ENCODE results near the gene EXOC2. TPM values are rescaled to one million over a fixed set of nuclear protein-coding genes. Genes with fewer than 3 reads are reported as not detected.

Gene EXOC2
- total and polyA plus RNA-seq, 7 donors, result 5.4 to 23.2 (median 15.3) TPM

DNA sequence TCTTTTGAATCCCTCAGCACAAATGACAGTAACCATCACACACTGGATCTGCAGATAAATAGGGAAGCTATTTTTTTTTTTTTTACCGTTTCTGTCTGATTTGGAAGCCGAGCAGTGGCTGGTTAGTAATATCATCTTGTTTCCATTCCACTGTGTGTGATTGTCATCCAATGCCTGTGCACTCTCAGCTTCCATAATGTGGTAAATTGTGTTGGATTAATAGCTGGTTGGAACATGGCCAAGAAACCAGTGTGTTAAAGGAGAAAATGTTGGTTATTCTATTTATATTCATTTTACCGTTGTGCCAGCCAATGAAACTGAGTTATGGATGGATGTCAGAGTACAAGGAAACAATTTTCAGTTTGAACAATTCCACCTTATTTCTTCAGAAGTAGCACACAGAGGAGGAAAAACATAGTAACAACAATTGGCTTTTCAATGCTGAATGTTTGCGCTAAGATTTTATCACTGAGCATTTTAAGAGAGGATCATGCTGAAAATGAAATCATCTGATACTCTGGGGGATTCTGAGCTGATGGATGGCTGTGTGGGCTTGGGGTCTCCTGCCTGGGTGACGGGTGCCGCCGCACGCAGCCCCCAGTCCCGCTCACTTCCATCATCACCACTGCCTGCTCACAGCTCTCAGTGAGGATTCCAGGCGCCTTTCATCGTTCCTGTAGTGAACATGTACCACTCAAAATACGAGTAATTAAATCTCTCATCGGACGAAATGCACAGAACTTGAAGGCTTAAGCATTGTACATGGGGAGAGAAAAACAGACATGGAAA, 40.7 kb upstream of the EXOC2 start:
- WGBS, 2 donors, result 82 to 84% methylated on average over 14 of the region's 14 CpGs

DNA sequence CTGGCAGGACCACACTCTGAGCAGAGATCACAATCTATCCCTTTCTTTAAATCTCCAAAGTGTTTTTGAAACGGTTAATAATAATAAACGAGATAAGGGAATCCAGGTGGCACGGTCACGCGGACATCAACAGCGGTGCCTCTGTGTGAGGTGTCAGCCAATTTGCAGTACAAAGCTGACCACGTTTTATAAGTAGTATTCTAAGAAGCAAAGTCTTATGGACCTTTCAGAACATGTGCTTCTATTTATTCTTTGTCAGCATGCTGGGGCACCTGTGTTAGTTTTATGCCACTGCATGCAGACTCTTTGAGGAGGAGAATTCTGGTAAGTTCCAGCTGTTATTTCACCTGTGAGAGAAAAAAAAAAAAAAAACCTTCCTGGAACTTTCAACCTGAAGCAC, 39.0 kb upstream of the EXOC2 start:
- no peaks in the 10 kb centered on the region for H3K4me1 ChIP-seq
- H3K36me3 ChIP-seq, result no peaks in the 10 kb centered on the region
- 53 to 73% methylated on average over 7 of the region's 7 CpGs for WGBS, 2 donors
- intact Hi-C loops (cut with DNase I), result no loop called here
- H3K9me3 ChIP-seq, result no peaks in the 10 kb centered on the region
- H3K4me3 ChIP-seq, result no peak overlapping the region
- H3K27me3 ChIP-seq, result peaks cover 0 to 6% (median 0%) of the 10 kb centered on the region in 3 donors
- TF ChIP-seq CTCF (IDR thresholded peaks at IDR 0.05) (no peak), POLR2AphosphoS5 (IDR thresholded peaks at IDR 0.05) (no peak), POLR2A (IDR thresholded peaks at IDR 0.05) (no peak), EP300 (IDR thresholded peaks at IDR 0.05) (no peak)
- no peak for DNase-seq
- no peak overlapping the region for H3K27ac ChIP-seq

More for the DNA sequence above, 40.7 kb upstream of the EXOC2 start:
- H3K4me3 ChIP-seq, result no peak overlapping the region
- TF ChIP-seq POLR2A (IDR thresholded peaks at IDR 0.05) (no peak), CTCF (IDR thresholded peaks at IDR 0.05) (no peak), EP300 (IDR thresholded peaks at IDR 0.05) (no peak), POLR2AphosphoS5 (IDR thresholded peaks at IDR 0.05) (no peak)
- no peak overlapping the region for H3K27ac ChIP-seq
- no peak for DNase-seq
- no peaks in the 10 kb centered on the region for H3K36me3 ChIP-seq
- H3K4me1 ChIP-seq, result no peaks in the 10 kb centered on the region
- intact Hi-C loops (cut with DNase I), result no loop called here
- H3K27me3 ChIP-seq, result peaks cover 0 to 2% (median 0%) of the 10 kb centered on the region in 3 donors
- no peaks in the 10 kb centered on the region for H3K9me3 ChIP-seq

DNA sequence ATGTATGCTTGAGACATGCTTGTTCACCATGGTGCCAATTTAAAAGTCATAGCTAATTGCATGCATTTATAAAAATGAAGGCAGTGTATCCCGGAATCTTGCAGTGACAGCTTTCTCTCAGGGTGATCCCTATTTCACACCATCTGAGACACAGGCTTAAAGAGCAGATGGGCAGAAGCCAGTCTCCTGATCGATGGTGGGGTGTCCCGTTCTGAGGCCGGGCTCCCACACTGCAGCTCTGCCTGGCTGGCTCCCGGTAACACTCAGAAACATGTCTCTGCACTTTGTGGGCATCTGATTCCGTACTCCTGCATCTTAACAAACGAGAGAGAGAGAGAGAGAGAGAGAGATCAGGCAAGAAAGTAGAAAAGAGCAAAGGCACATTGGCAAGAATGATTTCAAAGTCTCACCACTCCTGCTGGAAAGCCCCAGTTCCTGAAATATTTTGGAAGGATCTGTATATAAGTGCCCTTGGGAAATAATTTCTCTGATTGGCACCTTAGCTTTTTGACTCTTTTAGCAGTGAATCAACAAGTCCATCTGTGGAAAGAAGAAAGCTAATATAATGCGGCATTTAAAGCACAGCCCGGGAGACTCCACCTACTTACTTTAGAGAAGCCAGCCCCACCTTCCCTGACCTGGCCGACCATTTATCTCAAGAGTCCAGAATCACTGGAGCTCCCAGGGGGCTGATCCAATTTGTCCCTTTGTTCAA, 36.8 kb upstream of the EXOC2 start:
- no peak overlapping the region for H3K4me3 ChIP-seq
- H3K27me3 ChIP-seq, result peaks cover 0 to 6% (median 0%) of the 10 kb centered on the region in 3 donors
- H3K27ac ChIP-seq, result no peak overlapping the region
- WGBS, 2 donors, result 80 to 84% methylated on average over 10 of the region's 10 CpGs
- intact Hi-C loops (cut with DNase I), result no loop called here
- no peaks in the 10 kb centered on the region for H3K4me1 ChIP-seq
- no peaks in the 10 kb centered on the region for H3K9me3 ChIP-seq
- TF ChIP-seq CTCF (IDR thresholded peaks at IDR 0.05) (no peak), POLR2AphosphoS5 (IDR thresholded peaks at IDR 0.05) (no peak), POLR2A (IDR thresholded peaks at IDR 0.05) (no peak), EP300 (IDR thresholded peaks at IDR 0.05) (no peak)
- no peaks in the 10 kb centered on the region for H3K36me3 ChIP-seq
- no peak for DNase-seq

- intact Hi-C loops (cut with DNase I), result no loop called here
- no peak overlapping the region for H3K27ac ChIP-seq
- no peak for DNase-seq
- H3K4me3 ChIP-seq, result no peak overlapping the region
- TF ChIP-seq POLR2A (IDR thresholded peaks at IDR 0.05) (no peak), EP300 (IDR thresholded peaks at IDR 0.05) (no peak), POLR2AphosphoS5 (IDR thresholded peaks at IDR 0.05) (no peak), CTCF (IDR thresholded peaks at IDR 0.05) (no peak)
- H3K36me3 ChIP-seq, result no peaks in the 10 kb centered on the region
- peaks cover 0 to 6% (median 0%) of the 10 kb centered on the region in 3 donors for H3K27me3 ChIP-seq
- H3K9me3 ChIP-seq, result no peaks in the 10 kb centered on the region
- H3K4me1 ChIP-seq, result no peaks in the 10 kb centered on the region
- WGBS, 2 donors, result 56 to 73% methylated on average over 3 of the region's 3 CpGs
Observed at GRCh38 chr6:727856-728255, 34.9 kb upstream of the EXOC2 start.
